ENCODE results near the gene CERS2. TPM values are rescaled to one million over a fixed set of nuclear protein-coding genes. Genes with fewer than 3 reads are reported as not detected.

Gene CERS2
- total and polyA plus RNA-seq, 2 of the 8 experiments (the other 6 are each of a cell fraction or from before 2014, with no cell fraction given) = 216 to 237 TPM

- peaks cover 0 to 4% (median 2%) of the 10 kb centered on the region in 4 experiments; a peak in 2 of 7 replicates for H3K4me1 ChIP-seq (replicated peaks in 1 of 4; ENCODE audit: control insufficient read depth in 3 of 4, insufficient read depth in 4 of 4, low read length in 3 of 4)
- H2BK12ac ChIP-seq (ENCODE audit: low read depth, low read length) = no peak overlapping the region
- peaks cover 37 to 83% (median 73%) of the 10 kb centered on the region in 4 experiments for H3K36me3 ChIP-seq (ENCODE audit: control insufficient read depth in 2 of 4, insufficient read depth in 4 of 4, low read length in 3 of 4)
- no peak overlapping the region for H3K4ac ChIP-seq (replicated peaks; ENCODE audit: insufficient read length, low read depth, low read length)
- no peak overlapping the region for H2BK15ac ChIP-seq (ENCODE audit: low read length)
- H3K23me2 ChIP-seq (ENCODE audit: low read depth, low read length) = no peaks in the 10 kb centered on the region
- H3K9ac ChIP-seq (replicated peaks in 1 of 4; ENCODE audit: extremely low read depth in 1 of 4, low read depth in 3 of 4, low read length in 3 of 4) = no peak overlapping the region
- no peak overlapping the region for H2BK20ac ChIP-seq (ENCODE audit: low read length)
- H3K79me2 ChIP-seq (ENCODE audit: control insufficient read depth in 1 of 2, insufficient read depth in 2 of 2, low read length in 2 of 2) = peaks cover 5 to 21% of the 10 kb centered on the region in 2 experiments
- H2AK5ac ChIP-seq (ENCODE audit: low read depth, low read length) = no peak overlapping the region
- no peak overlapping the region for H3K14ac ChIP-seq (ENCODE audit: insufficient read length)
- no peak overlapping the region for H3K56ac ChIP-seq (replicated peaks; ENCODE audit: insufficient read length, low read depth, low read length)
- no peak overlapping the region for H2AFZ ChIP-seq (ENCODE audit: low read length)
- H3K4me2 ChIP-seq (ENCODE audit: insufficient read depth in 1 of 2, low read depth in 2 of 2, low read length in 2 of 2) = no peak overlapping the region
- WGBS, 2 experiments (ENCODE audit: extremely low coverage in 1 of 2, insufficient coverage in 1 of 2, insufficient read length in 1 of 2, insufficient replicate concordance in 2 of 2, low coverage in 1 of 2, low lambda C conversion rate in 2 of 2, missing lambda C conversion rate in 1 of 2) = 92% methylated on average over 4 of the region's 4 CpGs; no CpG with 5 or more reads in 1 of the 2 experiments
- no peak overlapping the region for H4K91ac ChIP-seq (replicated peaks; ENCODE audit: insufficient read length, low read length)
- DNase-seq (ENCODE audit: low read depth in 1 of 2, low spot score in 2 of 2) = no peak
- ChIA-PET POLR2A (ENCODE audit: partially characterized antibody) (interaction anchor here (0.7 to 10.1 kb wide), 7 partner anchors 10 to 583 kb away, joined by 3 to 126 read pairs (median 4); partner anchors contain the start of gene CERS2), CTCF (ENCODE audit: partially characterized antibody) (interaction anchor here (0.9 to 4.9 kb wide), 7 partner anchors 8 to 30 kb away, joined by 3 to 27 read pairs (median 3); no protein-coding TSS in a partner anchor)
- no peak overlapping the region for H4K8ac ChIP-seq (ENCODE audit: extremely low read depth, insufficient read depth, low read length)
- H4K5ac ChIP-seq (ENCODE audit: insufficient read length, low read depth, low read length) = no peak overlapping the region
- H3K4me3 ChIP-seq (ENCODE audit: extremely low read depth in 1 of 4, insufficient read depth in 2 of 4, low read depth in 3 of 4, low read length in 4 of 4) = no peak overlapping the region
- H2BK5ac ChIP-seq (ENCODE audit: low read depth, low read length) = no peak overlapping the region
- H4K20me1 ChIP-seq (replicated peaks in 1 of 2; ENCODE audit: control insufficient read depth in 1 of 2, insufficient read depth in 2 of 2, low read length in 2 of 2) = peaks cover 7 to 8% of the 10 kb centered on the region in 2 experiments
- peak in 1 of 2 experiments; percentile 49; a peak in 1 of 3 replicates for TF ChIP-seq POLR2A (IDR thresholded peaks at IDR 0.05; ENCODE audit: control extremely low read depth in 1 of 2, low read depth in 2 of 2, low read length in 2 of 2)
- TF ChIP-seq YY1 (IDR thresholded peaks at IDR 0.05; ENCODE audit: low read depth, low read length) = no peak
- no peak for FAIRE-seq
- no peaks in the 10 kb centered on the region for H3K27me3 ChIP-seq (replicated peaks in 1 of 4; ENCODE audit: control insufficient read depth in 3 of 4, extremely low read depth in 1 of 4, insufficient read depth in 3 of 4, low read length in 3 of 4)
- no peak overlapping the region for H2BK120ac ChIP-seq (replicated peaks; ENCODE audit: low read depth, low read length)
- H3K79me1 ChIP-seq (ENCODE audit: low read depth, low read length) = peaks cover 7% of the 10 kb centered on the region; the same call in 1 of the 2 replicates
- H3K18ac ChIP-seq (ENCODE audit: extremely low read depth, low read length) = no peak overlapping the region
- H3K9me3 ChIP-seq (ENCODE audit: insufficient read depth in 2 of 2, low read depth in 1 of 2, low read length in 1 of 2) = no peaks in the 10 kb centered on the region; a peak in 1 of 4 replicates
- no peak overlapping the region for H3K23ac ChIP-seq (ENCODE audit: insufficient read length)
- H3K27ac ChIP-seq (ENCODE audit: low read depth, low read length) = no peak overlapping the region
These were observed 9.0 kb downstream of the CERS2 start for GRCh38 chr1:150965605-150966004.

All from H1 (cell line).